NCI-H510A (cell line): Measurements from ENCODE around the gene ACOT7.
"Not testable (repeated sequence)": the region's sequence is repeated elsewhere in the genome, so short reads cannot be mapped to it uniquely, and the experiment has no call there.

ENCODE experiments used
- DNase-seq: peaks from one replicate; lab custom pipeline; 2025; lab: John Stamatoyannopoulos, UW

The ACOT7 gene

DNA sequence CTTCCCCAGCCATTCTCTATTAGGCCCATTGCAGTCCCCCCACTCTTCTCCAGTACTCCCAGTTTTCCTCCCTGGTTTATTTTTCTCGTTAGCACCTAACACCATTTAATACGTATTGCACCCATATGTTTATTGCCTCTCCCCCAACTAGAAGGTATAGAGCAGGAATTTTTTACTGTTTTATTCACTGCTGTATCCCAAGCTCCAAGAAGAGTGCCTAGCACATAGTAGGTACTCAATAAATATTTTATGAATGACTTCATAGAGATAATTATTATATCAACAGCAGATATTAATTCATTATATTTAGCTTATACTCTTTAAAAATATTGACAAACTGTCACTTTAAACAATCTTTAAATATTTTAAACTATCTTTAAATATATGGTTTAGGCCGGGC, 5.7 kb upstream of the ACOT7 start:
- DNase-seq, result no peak

DNA sequence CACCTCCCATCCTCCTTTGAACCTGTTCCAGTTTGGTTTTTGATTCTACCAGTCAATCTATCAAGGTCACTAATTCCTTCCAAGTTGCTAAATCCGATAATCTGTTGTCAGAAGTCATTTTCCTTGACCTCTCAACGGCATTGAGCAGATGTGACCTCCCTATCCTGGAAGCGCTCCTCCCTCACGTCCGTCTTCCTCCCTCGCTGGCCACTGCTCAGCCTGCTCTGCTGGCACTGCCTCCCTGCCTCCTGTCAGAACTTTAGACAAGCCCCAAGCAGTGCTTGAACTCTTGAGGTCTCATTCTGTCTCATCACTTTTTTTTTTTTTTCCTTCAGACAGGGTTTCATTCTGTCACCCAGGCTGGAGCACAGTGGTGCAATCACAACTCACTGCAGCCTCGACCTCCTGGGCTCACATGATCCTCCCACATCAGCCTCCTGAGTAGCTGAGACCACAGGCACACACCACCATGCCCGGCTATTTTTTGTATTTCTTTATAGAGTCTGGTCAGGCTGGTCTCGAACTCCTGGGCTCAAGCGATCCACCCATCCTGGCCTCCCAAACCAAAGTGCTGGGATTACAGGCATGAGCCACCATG, 4.4 kb upstream of the ACOT7 start:
- no peak for DNase-seq

DNA sequence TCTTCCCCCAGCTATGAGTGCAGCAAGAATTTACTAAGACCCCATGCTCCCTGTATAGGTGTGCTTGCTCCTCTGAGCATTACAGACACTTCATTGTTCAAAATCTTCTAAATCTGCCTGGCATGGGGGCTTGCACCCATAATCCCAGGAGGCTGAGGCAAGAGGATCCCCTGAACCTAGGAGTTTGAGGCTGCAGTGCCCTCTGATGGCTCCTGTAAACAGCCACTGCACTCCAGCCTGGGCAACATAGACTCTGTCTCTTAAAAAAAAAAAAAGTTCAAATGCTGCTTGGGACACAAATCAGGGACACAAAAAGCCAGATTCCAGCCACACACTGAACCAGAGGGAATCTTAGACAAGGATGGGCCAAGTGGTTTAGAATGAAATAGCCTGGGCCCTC, 3.4 kb upstream of the ACOT7 start:
- DNase-seq, result no peak

DNA sequence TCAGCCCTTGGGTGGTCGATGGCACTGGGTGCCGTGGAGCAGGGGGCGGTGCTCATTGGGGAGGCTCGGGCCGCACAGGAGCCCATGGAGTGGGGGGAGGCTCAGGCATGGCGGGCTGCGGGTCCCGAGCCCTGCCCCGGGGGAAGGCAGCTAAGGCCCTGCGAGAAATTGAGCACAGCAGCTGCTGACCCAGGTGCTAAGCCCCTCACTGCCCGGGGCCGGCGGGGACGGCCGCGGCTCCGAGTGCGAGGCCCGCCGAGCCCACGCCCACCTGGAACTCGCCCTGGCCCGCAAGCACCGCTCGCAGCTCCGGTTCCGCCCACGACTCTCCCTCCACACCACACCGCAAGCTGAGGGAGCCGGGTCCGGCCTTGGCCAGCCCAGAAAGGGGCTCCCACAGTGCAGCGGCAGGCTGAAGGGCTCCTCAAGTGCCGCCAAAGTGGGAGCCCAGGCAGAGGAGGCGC, 2.2 kb upstream of the ACOT7 start:
- DNase-seq, result not testable (repeated sequence)

DNA sequence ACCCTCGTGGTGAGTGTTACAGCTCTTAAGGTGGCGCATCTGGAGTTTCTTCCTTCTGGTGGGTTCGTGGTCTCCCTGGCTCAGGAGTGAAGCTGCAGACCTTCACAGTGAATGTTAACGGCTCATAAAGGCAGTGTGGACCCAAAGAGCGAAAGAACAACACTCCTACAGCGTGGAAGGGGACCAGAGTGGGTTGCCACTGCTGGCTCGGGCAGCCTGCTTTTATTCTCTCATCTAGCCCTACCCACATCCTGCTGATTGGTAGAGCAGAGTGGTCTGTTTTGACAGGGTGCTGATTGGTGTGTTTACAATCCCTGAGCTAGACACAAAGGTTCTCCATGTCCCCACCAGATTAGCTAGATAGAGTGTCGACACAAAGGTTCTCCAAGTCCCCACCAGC, 1.6 kb upstream of the ACOT7 start:
- DNase-seq, result not testable (repeated sequence)

DNA sequence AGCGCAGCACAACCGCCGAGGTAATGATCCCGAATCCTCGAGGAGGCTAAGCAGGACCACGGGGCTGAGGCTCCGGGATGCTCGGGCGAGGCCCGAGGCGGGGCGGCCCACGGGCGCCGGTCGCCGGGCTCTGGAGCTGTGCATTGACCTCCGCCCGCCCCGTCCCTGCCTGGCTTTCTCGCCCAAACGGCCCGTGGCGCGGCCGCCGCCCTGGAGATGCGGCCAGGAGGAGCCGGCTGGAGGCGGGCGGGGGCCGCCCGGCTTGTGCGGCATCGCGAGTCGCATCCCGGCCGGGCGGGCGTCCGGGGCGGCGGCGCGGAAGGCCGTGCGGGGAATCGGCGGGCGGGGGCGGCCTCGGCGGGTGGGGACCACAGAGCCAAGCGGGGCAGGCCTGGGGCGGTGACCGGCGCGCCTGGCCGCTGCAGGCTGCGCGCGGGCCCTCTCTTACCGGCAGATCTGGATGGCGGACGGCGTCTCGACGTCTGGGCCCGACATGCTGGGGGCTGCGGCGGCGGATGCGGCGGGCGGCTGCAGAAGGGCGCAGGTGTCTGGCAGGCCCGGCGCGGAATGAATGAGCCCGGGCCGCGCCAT, 663 bp downstream of the ACOT7 start:
- DNase-seq, result peak; percentile 28

DNA sequence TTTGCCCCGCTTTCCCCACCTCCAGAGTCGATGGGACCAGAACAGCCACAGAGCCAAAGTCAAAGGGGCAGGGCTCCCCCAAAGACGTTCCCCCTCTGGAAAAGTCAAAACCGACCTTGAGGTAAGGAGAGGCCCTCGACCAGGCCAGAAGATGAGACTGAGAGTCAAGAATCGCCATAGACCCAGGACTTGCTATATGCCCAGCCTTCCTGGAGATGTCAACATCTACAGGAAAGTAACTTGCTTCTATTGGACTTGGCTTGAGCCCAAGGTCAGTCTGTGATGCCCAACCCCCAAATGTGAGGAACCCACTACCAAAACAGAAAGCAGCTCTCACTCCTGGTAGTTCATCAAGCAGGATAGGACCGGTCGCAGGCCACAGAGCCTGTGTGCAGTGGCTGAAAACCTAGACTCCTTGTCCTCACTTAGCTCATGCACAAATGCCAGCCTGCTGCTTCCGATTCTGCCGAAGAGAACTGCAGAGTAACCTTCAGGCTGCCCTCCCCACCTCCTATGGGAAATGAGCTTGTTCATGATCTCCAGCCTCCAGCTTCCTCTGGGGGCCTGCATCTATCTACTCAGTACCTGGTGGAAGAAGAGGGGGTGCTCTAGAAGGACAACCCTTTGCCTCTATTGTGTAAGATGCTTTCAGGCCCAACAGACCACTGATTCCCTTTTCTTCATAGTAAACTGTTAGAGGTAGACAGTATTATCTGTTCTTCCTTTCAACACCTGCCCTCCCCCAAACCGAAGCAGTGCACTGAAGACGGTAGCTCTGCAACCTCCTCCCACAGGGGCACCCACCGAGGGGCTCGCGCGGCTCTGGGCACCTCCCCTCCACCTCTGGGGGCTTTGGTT, 1.4 kb downstream of the ACOT7 start:
- no peak for DNase-seq

DNA sequence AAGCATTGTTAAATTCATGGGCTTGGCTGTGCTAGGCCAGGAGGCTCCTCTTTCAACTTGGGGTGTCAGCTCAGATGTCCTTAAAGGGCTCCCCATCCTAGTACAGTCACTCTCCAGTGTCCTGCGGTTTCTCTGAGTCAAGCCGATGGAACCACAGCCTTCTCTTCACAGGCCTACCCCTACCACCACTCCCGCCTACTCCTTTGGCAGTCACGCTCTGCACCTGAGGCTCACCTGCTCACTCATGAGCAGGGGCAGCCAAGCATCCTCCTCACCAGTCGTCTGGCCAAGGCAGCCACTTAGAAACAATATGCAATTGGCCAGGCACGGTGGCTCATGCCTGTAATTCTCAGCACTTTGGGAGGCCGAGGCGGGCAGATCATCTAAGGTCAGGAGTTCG, 3.6 kb downstream of the ACOT7 start:
- DNase-seq, result peak; percentile 65

DNA sequence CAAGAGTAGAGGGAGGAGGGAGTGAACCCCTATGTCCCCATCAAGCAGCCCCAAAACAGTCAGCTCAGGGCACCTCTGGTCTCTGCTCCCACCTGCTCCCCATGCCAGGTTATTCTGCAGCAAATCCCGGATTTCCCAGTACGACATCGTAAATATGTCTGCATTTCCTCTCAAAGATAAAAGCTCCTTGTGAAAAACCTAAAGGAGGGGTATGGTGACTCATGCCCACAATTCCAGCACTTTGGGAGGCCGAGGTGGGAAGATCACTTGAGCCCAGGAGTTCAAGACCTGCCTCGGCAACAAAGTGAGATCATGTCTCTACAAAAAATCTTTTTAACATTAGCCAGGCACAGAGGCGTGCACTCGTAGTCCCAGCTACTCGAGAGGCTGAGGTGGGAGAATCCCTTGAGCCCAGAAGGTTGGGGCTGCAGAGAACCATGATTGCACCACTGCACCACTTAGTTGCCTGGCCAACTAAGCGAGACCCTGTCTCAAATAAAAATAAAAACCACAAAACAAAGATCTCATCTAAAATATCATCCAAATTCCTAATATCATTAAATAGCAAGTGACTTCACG, 7.1 kb downstream of the ACOT7 start:
- no peak for DNase-seq

DNA sequence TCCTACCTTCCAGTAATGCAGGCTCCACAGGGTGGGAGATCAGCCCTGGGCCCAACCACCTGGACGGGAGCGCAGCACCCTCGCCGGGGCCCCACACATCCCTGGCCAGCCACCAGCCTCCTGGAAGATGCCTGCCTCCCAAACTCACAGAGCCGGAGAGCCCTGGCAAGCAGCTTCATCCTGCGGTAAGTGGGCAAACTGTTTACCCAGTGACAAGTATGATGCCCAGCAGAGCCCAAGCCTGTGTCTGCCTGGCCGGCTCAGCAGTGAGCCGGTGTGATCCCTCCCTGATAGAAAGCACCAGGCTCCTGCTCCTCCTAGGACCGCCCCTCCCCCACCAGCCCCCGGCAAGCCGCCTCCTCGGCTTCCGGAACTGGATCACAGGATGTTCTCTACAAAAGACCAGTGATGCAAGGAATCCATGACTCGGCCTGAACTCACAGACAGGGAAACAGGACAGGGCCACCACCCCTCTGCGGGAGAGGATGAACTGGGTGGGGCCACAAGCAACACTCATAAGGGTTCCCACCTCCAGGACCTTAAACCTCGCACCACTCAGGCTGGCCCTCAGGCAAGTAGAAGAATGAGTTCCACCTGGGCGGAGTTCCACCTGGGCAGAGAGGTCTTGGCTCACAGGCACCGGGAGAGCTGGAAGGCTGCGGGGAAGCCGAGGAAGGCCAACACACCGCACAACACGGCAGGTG, 7.9 kb downstream of the ACOT7 start:
- DNase-seq, result peak; percentile 98

DNA sequence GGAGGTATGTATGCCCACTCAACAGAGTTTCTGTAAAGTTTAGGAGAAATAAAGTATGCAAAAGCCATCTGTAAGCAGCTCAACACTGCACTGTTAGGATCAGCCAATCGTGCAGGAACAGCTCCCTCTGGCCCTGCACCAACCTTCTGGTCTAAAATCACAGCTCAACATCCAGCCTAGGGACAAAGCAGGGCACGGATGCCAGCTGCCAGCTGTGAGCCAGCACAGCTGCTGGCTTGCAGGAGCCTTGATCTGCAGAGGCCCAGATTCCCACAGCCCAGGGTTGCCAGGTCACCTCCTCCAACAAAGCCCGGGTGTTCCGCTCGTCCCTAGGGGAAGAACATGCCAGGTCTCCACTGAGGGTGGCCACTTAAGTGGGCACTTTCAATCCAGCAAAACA, 8.6 kb downstream of the ACOT7 start:
- no peak for DNase-seq

DNA sequence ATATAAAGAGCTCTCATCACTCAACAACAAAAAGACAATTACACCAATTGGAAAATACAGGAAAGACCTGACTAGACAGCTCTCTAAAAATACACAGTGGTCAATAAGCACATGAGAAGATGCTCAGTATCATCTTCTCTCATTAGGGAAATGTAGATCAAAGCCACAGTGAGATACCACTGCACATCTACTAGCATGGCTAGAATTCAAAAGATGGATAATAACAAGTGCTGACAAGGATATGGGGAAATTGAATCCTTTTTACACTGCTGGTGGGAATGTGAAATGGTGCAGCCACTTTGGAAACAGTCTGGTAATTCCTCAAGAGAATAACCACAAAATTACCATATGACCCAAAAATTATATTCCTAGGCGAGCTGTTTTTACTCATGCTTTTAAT, 9.4 kb downstream of the ACOT7 start:
- DNase-seq, result no peak

DNA sequence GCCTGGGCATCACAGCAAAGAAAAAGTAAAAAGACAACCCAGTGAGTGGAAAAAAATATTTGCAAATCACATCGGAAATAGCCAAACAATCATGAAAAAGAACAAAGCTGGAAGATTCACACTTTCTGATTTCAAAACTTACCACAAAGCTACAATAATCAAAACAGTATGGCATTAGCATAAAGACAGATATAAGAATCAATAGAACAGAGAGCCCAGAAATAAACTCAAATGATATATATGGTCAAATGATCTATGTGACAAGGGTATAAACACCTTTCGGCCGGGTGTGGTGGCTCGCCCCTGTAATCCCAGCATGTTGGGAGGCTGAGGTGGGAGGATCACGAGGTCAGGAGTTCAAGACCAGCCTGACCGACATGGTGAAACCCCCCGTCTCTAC, 13.5 kb downstream of the ACOT7 start:
- DNase-seq, result no peak

DNA sequence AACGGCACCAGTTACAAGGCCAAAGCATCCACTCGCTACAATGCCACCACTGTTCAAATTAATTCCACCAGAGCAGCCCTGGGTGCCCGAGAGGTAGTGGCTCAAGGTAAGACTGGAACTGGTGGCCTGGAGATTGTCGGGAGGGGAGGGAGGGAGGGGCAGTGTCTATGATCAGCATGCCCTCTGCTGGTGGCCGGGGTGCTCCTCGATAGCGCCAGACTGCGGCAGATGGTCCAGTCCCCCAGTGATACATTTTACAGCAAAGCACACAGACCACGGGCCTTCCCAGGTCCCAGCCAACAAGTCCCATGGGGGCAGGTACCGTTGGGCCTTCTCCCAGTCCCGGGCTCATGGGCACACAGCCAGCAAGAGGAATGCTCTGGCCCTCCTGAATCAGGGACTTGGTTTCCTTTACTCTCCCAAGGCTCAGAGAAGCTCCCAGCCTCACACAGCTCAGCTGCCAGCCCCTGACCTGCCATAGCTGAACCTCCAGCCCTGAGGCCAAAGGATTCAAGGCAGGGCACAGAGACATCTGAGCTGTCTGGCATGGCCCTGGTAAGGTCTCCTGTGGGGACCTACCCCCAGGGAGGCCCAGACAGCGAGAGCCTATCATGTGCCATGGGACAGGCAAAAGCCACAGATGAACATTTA, 15.3 kb downstream of the ACOT7 start:
- no peak for DNase-seq

DNA sequence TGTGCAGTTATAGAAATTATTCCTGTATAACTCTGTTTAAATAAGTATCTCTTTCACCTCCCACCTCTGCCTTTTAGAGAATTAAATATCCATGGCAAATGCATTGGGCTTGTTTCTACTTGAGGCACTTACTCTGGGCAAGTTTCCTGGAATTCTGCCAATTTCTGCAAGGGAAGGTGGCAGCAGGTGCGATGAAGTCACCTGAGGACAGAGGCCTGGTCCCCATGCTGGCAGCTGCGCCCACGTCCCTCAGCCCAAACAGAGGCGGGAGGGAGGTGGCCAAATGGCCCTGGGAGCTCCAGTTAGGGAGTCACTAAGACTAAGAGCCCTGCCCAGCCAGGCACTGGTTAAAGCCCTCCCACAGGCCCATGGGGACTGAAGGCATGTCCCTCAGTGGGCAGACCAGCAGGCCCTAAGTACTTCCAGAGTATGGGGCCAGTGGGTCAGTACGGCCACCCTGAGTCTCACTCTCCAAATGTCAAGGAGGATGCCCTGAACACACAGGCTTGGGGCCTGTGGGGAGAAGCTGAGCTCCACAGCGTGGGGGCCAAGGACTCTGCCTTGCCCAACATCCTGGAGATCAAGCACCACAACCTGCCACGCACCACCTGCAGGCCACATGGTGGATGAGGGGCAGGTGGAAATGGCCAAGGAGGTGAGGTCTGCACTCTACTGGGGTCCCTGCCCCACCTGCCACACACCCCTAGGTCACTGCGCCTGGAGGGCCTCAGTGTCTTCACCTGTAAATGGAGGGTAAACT, 19.4 kb downstream of the ACOT7 start:
- DNase-seq, result peak; percentile 99

DNA sequence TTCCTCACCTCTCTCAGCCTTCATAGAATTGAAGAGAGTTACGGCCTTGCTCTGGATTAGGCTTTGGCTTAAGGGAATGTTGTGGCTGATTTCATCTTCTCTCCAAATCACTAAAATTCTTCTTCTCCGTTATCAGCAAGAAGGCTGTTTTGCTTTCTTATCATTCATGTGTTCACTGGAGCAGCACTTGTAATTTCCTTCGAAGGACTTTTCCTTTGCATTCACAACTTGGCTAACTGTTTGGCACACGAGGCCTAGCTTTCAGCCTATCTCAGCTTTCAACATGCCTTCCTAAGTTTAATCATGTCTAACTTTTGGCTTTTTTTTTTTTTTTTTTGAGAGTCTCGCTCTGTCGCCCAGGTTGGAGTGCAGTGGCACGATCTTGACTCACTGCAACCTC, 21.3 kb downstream of the ACOT7 start:
- not testable (repeated sequence) for DNase-seq

DNA sequence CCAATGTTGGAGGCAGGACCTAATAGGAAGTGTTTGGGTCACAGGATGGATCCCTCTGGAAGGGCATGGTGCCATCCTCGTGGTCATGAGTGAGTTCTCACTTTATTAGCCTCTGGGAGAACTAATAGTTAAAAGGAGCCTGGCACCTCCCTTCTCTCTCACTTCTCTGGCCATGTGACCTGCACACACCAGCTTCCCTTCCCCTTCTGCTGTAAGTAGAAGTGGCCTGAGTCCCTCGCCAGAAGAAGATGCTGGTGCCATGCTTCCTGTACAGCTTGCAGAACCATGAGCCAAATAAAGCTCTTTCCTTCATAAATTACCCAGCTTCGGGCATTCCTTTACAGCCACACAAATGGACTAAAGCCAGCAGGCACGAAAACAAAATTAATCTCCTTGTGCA, 23.6 kb downstream of the ACOT7 start:
- no peak for DNase-seq

DNA sequence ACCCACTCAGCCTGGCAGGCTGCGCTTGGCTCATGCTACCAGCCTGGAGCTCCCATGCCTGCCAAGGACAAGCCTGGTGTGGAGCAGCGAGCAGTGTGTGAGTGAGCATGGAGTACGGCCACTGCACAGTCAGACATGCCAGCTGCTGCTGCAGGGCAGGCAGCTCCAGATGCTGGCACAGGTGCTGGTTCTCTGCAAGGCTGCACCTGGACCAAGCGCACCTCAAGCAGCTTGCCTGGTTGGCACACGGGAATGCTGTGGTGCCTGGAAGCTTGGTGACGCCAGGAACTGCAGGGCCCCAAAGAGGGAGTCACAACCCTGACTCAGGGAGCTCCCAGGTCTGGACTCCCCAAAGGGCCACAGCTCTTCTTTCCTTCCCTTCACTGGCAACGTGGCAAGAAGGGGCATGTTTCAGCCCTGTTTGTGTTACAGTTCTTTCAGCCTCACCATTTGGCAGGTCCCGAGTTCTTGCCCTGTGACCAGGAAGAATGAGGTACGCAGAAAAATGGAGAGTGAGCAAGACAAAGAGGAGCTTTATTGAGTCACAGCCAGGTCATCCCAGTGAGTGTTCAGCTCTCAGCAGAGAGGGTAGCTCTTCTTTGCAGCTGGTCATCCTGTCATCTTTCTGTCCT, 26.1 kb downstream of the ACOT7 start:
- no peak for DNase-seq

DNA sequence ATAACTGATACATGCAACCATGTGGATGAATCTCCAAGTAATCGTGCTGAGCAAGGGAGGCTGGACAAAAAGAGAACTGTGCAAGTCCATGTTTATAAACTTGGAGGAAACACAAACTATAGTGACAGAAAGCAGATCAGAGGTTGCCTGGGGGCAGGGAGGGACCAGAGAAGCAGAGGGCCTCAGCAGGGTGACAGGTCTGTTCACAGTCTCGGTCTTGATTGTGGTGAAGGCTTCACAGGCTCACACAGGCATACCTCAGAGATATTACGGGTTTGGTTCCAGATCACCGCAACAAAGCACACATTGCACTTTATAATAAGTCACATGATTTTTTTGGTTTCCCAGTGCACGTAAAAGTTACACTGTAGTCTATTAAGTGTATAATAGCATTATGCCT, 28.5 kb downstream of the ACOT7 start:
- no peak for DNase-seq

DNA sequence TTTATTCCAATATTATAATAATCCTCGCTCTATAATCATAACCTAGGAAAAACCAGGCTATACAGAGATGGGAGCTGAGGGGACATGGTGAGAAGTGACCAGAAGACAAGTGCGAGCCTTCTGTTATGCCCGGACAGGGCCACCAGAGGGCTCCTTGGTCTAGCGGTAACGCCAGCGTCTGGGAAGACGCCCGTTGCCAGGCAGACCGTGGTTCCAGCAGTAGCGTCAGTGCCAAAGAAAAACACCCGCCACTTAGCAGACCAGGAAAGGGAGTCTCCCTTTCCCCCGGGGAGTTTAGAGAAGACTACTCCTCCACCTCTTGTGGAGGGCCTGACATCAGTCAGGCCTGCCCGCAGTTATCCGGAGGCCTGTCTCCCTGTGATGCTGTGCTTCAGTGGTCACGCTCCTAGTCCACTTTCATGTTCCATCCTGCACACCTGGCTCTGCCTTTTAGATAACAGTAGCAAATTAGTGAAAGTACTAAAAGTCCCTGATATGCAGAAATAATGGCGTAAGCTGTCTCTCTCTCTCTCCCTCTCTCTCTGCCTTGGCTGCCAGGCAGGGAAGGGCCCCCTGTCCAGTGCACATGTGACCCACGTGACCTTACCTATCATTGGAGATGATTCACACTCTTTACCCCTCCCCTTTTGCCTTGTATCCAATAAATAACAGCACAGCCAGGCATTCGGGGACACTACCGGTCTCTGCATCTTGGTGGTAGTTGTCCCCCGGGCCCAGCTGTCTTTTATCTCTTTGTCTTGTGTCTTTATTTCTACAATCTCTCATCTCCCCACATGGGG, 30.3 kb downstream of the ACOT7 start:
- DNase-seq, result peak; percentile 62
